ENCODE data around the gene GABBR1.

Gene GABBR1

GRCh38 chr6:29626948-29627754 is 5.8 kb downstream of the GABBR1 start:
- TF ChIP-seq TEAD4 (IDR thresholded peaks at IDR 0.05) (no peak), EP300 (IDR thresholded peaks at IDR 0.05; ENCODE audit: borderline replicate concordance) (no peak), TCF12 (IDR thresholded peaks at IDR 0.05; ENCODE audit: low read depth) (no peak), TAF1 (IDR thresholded peaks at IDR 0.05; ENCODE audit: low read depth) (no peak), CREB1 (IDR thresholded peaks at IDR 0.05; ENCODE audit: low read depth) (no peak), FOXM1 (IDR thresholded peaks at IDR 0.05; ENCODE audit: borderline replicate concordance, low read depth) (no peak), REST (IDR thresholded peaks at IDR 0.05; ENCODE audit: low read depth) (no peak), ZBTB7A (IDR thresholded peaks at IDR 0.05; ENCODE audit: low read depth) (no peak), NFIC (IDR thresholded peaks at IDR 0.05) (no peak), MAX (IDR thresholded peaks at IDR 0.05) (no peak), USF1 (IDR thresholded peaks at IDR 0.05) (no peak), RAD21 (IDR thresholded peaks at IDR 0.05; ENCODE audit: low read depth) (no peak), YY1 (IDR thresholded peaks at IDR 0.05; ENCODE audit: low read depth) (no peak), CEBPB (IDR thresholded peaks at IDR 0.05) (no peak), EGR1 (IDR thresholded peaks at IDR 0.05) (no peak)

GRCh38 chr6:29625337-29625930 is 7.5 kb downstream of the GABBR1 start:
- no peak for TF ChIP-seq TAF1 (IDR thresholded peaks at IDR 0.05; ENCODE audit: low read depth)
- TF ChIP-seq EGR1 (IDR thresholded peaks at IDR 0.05) = no peak
- TF ChIP-seq CREB1 (IDR thresholded peaks at IDR 0.05; ENCODE audit: low read depth) = no peak
- TF ChIP-seq RAD21 (IDR thresholded peaks at IDR 0.05; ENCODE audit: low read depth) = no peak
- TF ChIP-seq MAX (IDR thresholded peaks at IDR 0.05) = no peak
- no peak for TF ChIP-seq USF1 (IDR thresholded peaks at IDR 0.05)
- no peak for TF ChIP-seq YY1 (IDR thresholded peaks at IDR 0.05; ENCODE audit: low read depth)
- TF ChIP-seq CEBPB (IDR thresholded peaks at IDR 0.05) = no peak
- no peak for TF ChIP-seq TEAD4 (IDR thresholded peaks at IDR 0.05)
- TF ChIP-seq ZBTB7A (IDR thresholded peaks at IDR 0.05; ENCODE audit: low read depth) = no peak
- no peak for TF ChIP-seq TCF12 (IDR thresholded peaks at IDR 0.05; ENCODE audit: low read depth)
- no peak for TF ChIP-seq EP300 (IDR thresholded peaks at IDR 0.05; ENCODE audit: borderline replicate concordance)
- no peak for TF ChIP-seq FOXM1 (IDR thresholded peaks at IDR 0.05; ENCODE audit: borderline replicate concordance, low read depth)
- no peak for TF ChIP-seq NFIC (IDR thresholded peaks at IDR 0.05)
- no peak for TF ChIP-seq REST (IDR thresholded peaks at IDR 0.05; ENCODE audit: low read depth)

GRCh38 chr6:29624520-29624961 is 8.4 kb downstream of the GABBR1 start:
- no peak for TF ChIP-seq MAX (IDR thresholded peaks at IDR 0.05)
- no peak for TF ChIP-seq YY1 (IDR thresholded peaks at IDR 0.05; ENCODE audit: low read depth)
- TF ChIP-seq TEAD4 (IDR thresholded peaks at IDR 0.05) = no peak
- TF ChIP-seq TCF12 (IDR thresholded peaks at IDR 0.05; ENCODE audit: low read depth) = no peak
- no peak for TF ChIP-seq FOXM1 (IDR thresholded peaks at IDR 0.05; ENCODE audit: borderline replicate concordance, low read depth)
- TF ChIP-seq RAD21 (IDR thresholded peaks at IDR 0.05; ENCODE audit: low read depth) = no peak
- TF ChIP-seq EGR1 (IDR thresholded peaks at IDR 0.05) = no peak
- no peak for TF ChIP-seq ZBTB7A (IDR thresholded peaks at IDR 0.05; ENCODE audit: low read depth)
- TF ChIP-seq CEBPB (IDR thresholded peaks at IDR 0.05) = no peak
- no peak for TF ChIP-seq TAF1 (IDR thresholded peaks at IDR 0.05; ENCODE audit: low read depth)
- no peak for TF ChIP-seq EP300 (IDR thresholded peaks at IDR 0.05; ENCODE audit: borderline replicate concordance)
- TF ChIP-seq CREB1 (IDR thresholded peaks at IDR 0.05; ENCODE audit: low read depth) = no peak
- TF ChIP-seq USF1 (IDR thresholded peaks at IDR 0.05) = no peak
- TF ChIP-seq REST (IDR thresholded peaks at IDR 0.05; ENCODE audit: low read depth) = no peak
- no peak for TF ChIP-seq NFIC (IDR thresholded peaks at IDR 0.05)
